K562 (cell line): ENCODE data around the gene ZFYVE21. TPM values are rescaled to one million over a fixed set of nuclear protein-coding genes. Genes with fewer than 3 reads are reported as not detected.
A peak's percentile ranks its signal among the peaks of the same experiment; 100 is the strongest.

Experiments
- CBFA2T2 ChIP-seq: fragments of 450-650 bp; conservative IDR thresholded peaks from 2 replicates; pipeline ENCODE4 v1.6.1; 2017; ENCODE audit warnings: mild to moderate bottlenecking
- CBX1 ChIP-seq: sonication (generic); IDR thresholded peaks from 2 replicates; pipeline ENCODE4 v1.6.1; 2016; ENCODE audit warnings: antibody characterized with exemption, low read depth, mild to moderate bottlenecking
- E2F6 ChIP-seq, 2 experiments: IDR thresholded peaks; 2 replicates each; pipeline ENCODE4 v1.6.1; 2011; ENCODE audit warnings: borderline replicate concordance in 1 of 2, control low read depth in 1 of 2, low read depth in 1 of 2, low read length in 1 of 2, mild to moderate bottlenecking in 1 of 2, mixed read lengths in 1 of 2, moderate library complexity in 1 of 2; ENCODE audit not compliant: insufficient read depth in 1 of 2, insufficient read length in 1 of 2, poor library complexity in 1 of 2, severe bottlenecking in 1 of 2; ENCODE audit errors: extremely low read depth in 1 of 2
- EP400 ChIP-seq: fragments of 450-650 bp; IDR thresholded peaks from 2 replicates; pipeline ENCODE4 v1.6.1; 2017; ENCODE audit warnings: antibody characterized with exemption, mild to moderate bottlenecking, moderate library complexity
- HIVEP1 ChIP-seq: fragments of 250-450 bp; sonication (Bioruptor Pico); IDR thresholded peaks from 2 replicates; pipeline ENCODE4 v1.4.0; 2020; ENCODE audit warnings: mild to moderate bottlenecking
- MEIS2 ChIP-seq: fragments of 450-650 bp; IDR thresholded peaks from 2 replicates; pipeline ENCODE4 v1.6.1; 2014; ENCODE audit warnings: mild to moderate bottlenecking; ENCODE audit not compliant: partially characterized antibody
- MYNN ChIP-seq, 2 experiments: sonication (generic); formaldehyde crosslinking in 1 of 2; IDR thresholded peaks; 2 replicates each; pipeline versions ENCODE4 v1.5.0 to v1.6.1; 2016 to 2020; ENCODE audit warnings: antibody characterized with exemption in 1 of 2, missing genetic modification reagents in 1 of 2
- NFIC ChIP-seq: fragments of 450-650 bp; IDR thresholded peaks from 2 replicates; pipeline ENCODE4 v1.6.1; 2017; ENCODE audit warnings: mild to moderate bottlenecking, inconsistent platforms
- POLR3G ChIP-seq: IDR thresholded peaks from 2 replicates; pipeline ENCODE4 v1.6.1; 2011; ENCODE audit not compliant: insufficient read length, insufficient replicate concordance; ENCODE audit errors: extremely low read depth
- SMAD4 ChIP-seq: fragments of 250-450 bp; sonication (Bioruptor Pico); conservative IDR thresholded peaks from 2 replicates; pipeline ENCODE4 v1.8.0; 2021; ENCODE audit warnings: inconsistent platforms, mild to moderate bottlenecking, moderate library complexity
- SMARCE1 ChIP-seq: fragments of 450-650 bp; IDR thresholded peaks from 2 replicates; pipeline ENCODE4 v1.7.1; 2016; ENCODE audit warnings: mild to moderate bottlenecking
- SREBF1 ChIP-seq: fragments of 150-350 bp; IDR thresholded peaks from 2 replicates; pipeline ENCODE4 v1.6.1; 2014; ENCODE audit warnings: antibody characterized with exemption, low read depth, low read length, borderline replicate concordance
- SRSF3 ChIP-seq: fragments of 200-400 bp; formaldehyde crosslinking; IDR thresholded peaks from 2 replicates; pipeline ENCODE4 v1.6.1; 2016; ENCODE audit warnings: mild to moderate bottlenecking, low read length, moderate library complexity; ENCODE audit not compliant: insufficient read depth
- TBL1XR1 ChIP-seq, 2 experiments: IDR thresholded peaks; 2 replicates each; pipeline ENCODE4 v1.6.1; 2012; ENCODE audit warnings: improper control_type of control experiment in 2 of 2, low read length in 2 of 2, mild to moderate bottlenecking in 1 of 2
- TBP ChIP-seq: optimal IDR thresholded peaks from 2 replicates; pipeline ENCODE3; 2011; ENCODE audit warnings: low read depth, low read length, improper control_type of control experiment
- TCF3 ChIP-seq: sonication (generic); formaldehyde crosslinking; IDR thresholded peaks from 2 replicates; pipeline ENCODE4 v1.4.0; 2020; ENCODE audit warnings: mild to moderate bottlenecking, missing genetic modification reagents
- TEAD4 ChIP-seq, 2 experiments: sonication (generic) in 1 of 2; formaldehyde crosslinking in 1 of 2; IDR thresholded peaks; 2 replicates each; pipeline versions ENCODE4 v1.6.1 to v1.8.0; 2012 to 2022; ENCODE audit warnings: borderline replicate concordance in 1 of 2, inconsistent platforms in 1 of 2, low read length in 1 of 2, mild to moderate bottlenecking in 1 of 2, missing genetic modification reagents in 1 of 2
- ZFP1 ChIP-seq: fragments of 450-650 bp; formaldehyde crosslinking; IDR thresholded peaks from 2 replicates; pipeline ENCODE4 v1.4.0; 2020; ENCODE audit warnings: mild to moderate bottlenecking, mixed read lengths
- ZKSCAN1 ChIP-seq: fragments of 150-350 bp; IDR thresholded peaks from 2 replicates; pipeline ENCODE4 v1.6.1; 2016; ENCODE audit warnings: low read depth, low read length
- ZNF140 ChIP-seq: fragments of 250-450 bp; sonication (Bioruptor Pico); IDR thresholded peaks from 2 replicates; pipeline ENCODE4 v1.8.0; 2021; ENCODE audit warnings: moderate library complexity, mild to moderate bottlenecking, inconsistent platforms
- ZNF695 ChIP-seq: fragments of 450-650 bp; formaldehyde crosslinking; IDR thresholded peaks from 2 replicates; pipeline ENCODE4 v1.4.0; 2020; ENCODE audit warnings: mild to moderate bottlenecking, moderate library complexity
- polyA plus RNA-seq, 8 experiments: library from polyadenylated mRNA; depleted of rRNA in 4 of 8; stranded (reverse) in 5 of 8; unstranded in 3 of 8; fragments of >200 nt; fragmentation: Nextera tagmentation in 2 of 8; fragmentation: Illumina TruSeq in 1 of 8; extraction: Ambion mirVana in 2 of 8; extraction: Trizol in 1 of 8; gene quantifications; 2 replicates each; pipeline versions ENCODE4 v1.2.1 to v1.2.3, GENCODE V29; 2011 to 2014; ENCODE audit warnings: inconsistent platforms in 1 of 8, missing spikeins in 1 of 8
- total RNA-seq, 7 experiments: library from RNA; depleted of rRNA in 6 of 7; stranded (reverse); fragments of >200 nt in 6 of 7; fragmentation: Illumina TruSeq in 2 of 7; extraction: Trizol in 2 of 7; gene quantifications; 2 replicates each; pipeline versions ENCODE4 v1.2.1 to v1.2.3, GENCODE V29; 2011 to 2021; ENCODE audit warnings: low replicate concordance in 1 of 7
- TF ChIP-seq, protein P1 (sequence below), 2 experiments: IDR thresholded peaks in 1 of 2; conservative IDR thresholded peaks in 1 of 2; 2 replicates each; pipeline ENCODE4 v1.6.1; 2016; ENCODE audit warnings: low read depth in 2 of 2, mild to moderate bottlenecking in 1 of 2, missing compliant biosample characterization in 1 of 2, missing genetic modification characterization in 1 of 2, moderate library complexity in 1 of 2
- TF ChIP-seq, protein P2 (sequence below): IDR thresholded peaks from 2 replicates; pipeline ENCODE4 v1.6.1; 2011; ENCODE audit warnings: borderline replicate concordance, low read depth, mild to moderate bottlenecking, moderate library complexity, low read length; ENCODE audit not compliant: insufficient read depth, poor library complexity, severe bottlenecking

The ZFYVE21 gene
- total and polyA plus RNA-seq, 9 of the 15 experiments (the other 6 are each of a cell fraction or from before 2014, with no cell fraction given), result 0.90 to 23.1 (median 15.6) TPM

- peak in 1 of 2 experiments; percentile 14 for TF ChIP-seq E2F6 (IDR thresholded peaks at IDR 0.05; ENCODE audit: borderline replicate concordance in 1 of 2, extremely low read depth in 1 of 2, insufficient read depth in 1 of 2, insufficient read length in 1 of 2, low read depth in 1 of 2, low read length in 1 of 2, poor library complexity in 1 of 2, severe bottlenecking in 1 of 2)
- no peak for TF ChIP-seq EP400
- TF ChIP-seq MEIS2, result peak; percentile 80
- no peak for TF ChIP-seq ZFP1 (CRISPR knock-in tag)
- TF ChIP-seq, protein P1, sequence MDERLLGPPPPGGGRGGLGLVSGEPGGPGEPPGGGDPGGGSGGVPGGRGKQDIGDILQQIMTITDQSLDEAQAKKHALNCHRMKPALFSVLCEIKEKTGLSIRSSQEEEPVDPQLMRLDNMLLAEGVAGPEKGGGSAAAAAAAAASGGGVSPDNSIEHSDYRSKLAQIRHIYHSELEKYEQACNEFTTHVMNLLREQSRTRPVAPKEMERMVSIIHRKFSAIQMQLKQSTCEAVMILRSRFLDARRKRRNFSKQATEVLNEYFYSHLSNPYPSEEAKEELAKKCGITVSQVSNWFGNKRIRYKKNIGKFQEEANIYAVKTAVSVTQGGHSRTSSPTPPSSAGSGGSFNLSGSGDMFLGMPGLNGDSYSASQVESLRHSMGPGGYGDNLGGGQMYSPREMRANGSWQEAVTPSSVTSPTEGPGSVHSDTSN (CRISPR knock-in tag; IDR thresholded peaks at IDR 0.05; ENCODE audit: low read depth), result no peak
- TF ChIP-seq, protein P1 (tag; conservative IDR thresholded peaks at IDR 0.05; ENCODE audit: low read depth), result peak; percentile 64
- TF ChIP-seq, protein P2, sequence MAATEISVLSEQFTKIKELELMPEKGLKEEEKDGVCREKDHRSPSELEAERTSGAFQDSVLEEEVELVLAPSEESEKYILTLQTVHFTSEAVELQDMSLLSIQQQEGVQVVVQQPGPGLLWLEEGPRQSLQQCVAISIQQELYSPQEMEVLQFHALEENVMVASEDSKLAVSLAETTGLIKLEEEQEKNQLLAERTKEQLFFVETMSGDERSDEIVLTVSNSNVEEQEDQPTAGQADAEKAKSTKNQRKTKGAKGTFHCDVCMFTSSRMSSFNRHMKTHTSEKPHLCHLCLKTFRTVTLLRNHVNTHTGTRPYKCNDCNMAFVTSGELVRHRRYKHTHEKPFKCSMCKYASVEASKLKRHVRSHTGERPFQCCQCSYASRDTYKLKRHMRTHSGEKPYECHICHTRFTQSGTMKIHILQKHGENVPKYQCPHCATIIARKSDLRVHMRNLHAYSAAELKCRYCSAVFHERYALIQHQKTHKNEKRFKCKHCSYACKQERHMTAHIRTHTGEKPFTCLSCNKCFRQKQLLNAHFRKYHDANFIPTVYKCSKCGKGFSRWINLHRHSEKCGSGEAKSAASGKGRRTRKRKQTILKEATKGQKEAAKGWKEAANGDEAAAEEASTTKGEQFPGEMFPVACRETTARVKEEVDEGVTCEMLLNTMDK, result peak; percentile 46
- no peak for TF ChIP-seq ZNF695
- TF ChIP-seq POLR3G, result no peak
- TF ChIP-seq SREBF1, result no peak
- TF ChIP-seq ZKSCAN1, result peak; percentile 61
- TF ChIP-seq TBP, result no peak
- no peak for TF ChIP-seq SRSF3
- 0 out of 2 replicates have a peak, but pooled peaks have one; percentile 36 for TF ChIP-seq SMAD4 (CRISPR knock-in tag)
- peak; percentile 94 for TF ChIP-seq TCF3 (CRISPR knock-in tag)
- peak; percentile 40; the same call in 1 of the 2 replicates for TF ChIP-seq SMARCE1
- TF ChIP-seq MYNN (IDR thresholded peaks at IDR 0.05), result peak; percentile 70
- no peak for TF ChIP-seq MYNN (CRISPR knock-in tag; IDR thresholded peaks at IDR 0.05)
- peak; percentile 76 for TF ChIP-seq CBFA2T2
- no peak for TF ChIP-seq ZNF140
- no peak for TF ChIP-seq TBL1XR1 (IDR thresholded peaks at IDR 0.05; ENCODE audit: low read length in 2 of 2)
- TF ChIP-seq NFIC, result peak; percentile 88
- no peak for TF ChIP-seq HIVEP1 (CRISPR knock-in tag)
- TF ChIP-seq TEAD4 (IDR thresholded peaks at IDR 0.05; ENCODE audit: low read length), result peak; percentile 44
- no peak for TF ChIP-seq TEAD4 (CRISPR knock-in tag; IDR thresholded peaks at IDR 0.05; ENCODE audit: borderline replicate concordance)
- no peak for TF ChIP-seq CBX1
Observed at GRCh38 chr14:103730490-103731035, 15.0 kb downstream of the ZFYVE21 start (continued).
